DMS153 (cell line): ENCODE results near the gene NEXN.

Source experiments
- DNase-seq: peaks from one replicate; lab custom pipeline; 2025; lab: John Stamatoyannopoulos, UW

The NEXN gene

GRCh38 chr1:77888081-77888780 is at the start of gene NEXN:
TSS of gene NEXN (plus strand) at chr1:77888624. CDS start at chr1:77916107, 27,483 bp downstream.
- DNase-seq, result no peak

- DNase-seq, result no peak
Measured at GRCh38 chr1:77841574-77841973, 46.9 kb upstream of the NEXN start.

- no peak for DNase-seq
Measured at GRCh38 chr1:77845951-77846350, 42.5 kb upstream of the NEXN start.

GRCh38 chr1:77846966-77847365 is 41.5 kb upstream of the NEXN start:
- no peak for DNase-seq

GRCh38 chr1:77847621-77848080 is 40.8 kb upstream of the NEXN start:
- DNase-seq, result no peak

- no peak for DNase-seq
Measured at GRCh38 chr1:77850082-77850481, 38.3 kb upstream of the NEXN start.

GRCh38 chr1:77857552-77857951 is 30.9 kb upstream of the NEXN start:
- DNase-seq, result no peak

GRCh38 chr1:77858725-77859124 is 29.7 kb upstream of the NEXN start:
- no peak for DNase-seq

GRCh38 chr1:77859248-77859647 is 29.2 kb upstream of the NEXN start:
- DNase-seq, result no peak

- DNase-seq, result no peak
Measured at GRCh38 chr1:77866296-77866695, 22.1 kb upstream of the NEXN start.

- no peak for DNase-seq
Measured at GRCh38 chr1:77872645-77873044, 15.8 kb upstream of the NEXN start.

- DNase-seq, result no peak
Measured at GRCh38 chr1:77873461-77873860, 15.0 kb upstream of the NEXN start.

- no peak for DNase-seq
Measured at GRCh38 chr1:77874804-77875445, 13.5 kb upstream of the NEXN start.

- DNase-seq, result no peak
Measured at GRCh38 chr1:77876884-77877283, 11.5 kb upstream of the NEXN start.

GRCh38 chr1:77881061-77881460 is 7.4 kb upstream of the NEXN start:
- DNase-seq, result no peak

- DNase-seq, result no peak
Measured at GRCh38 chr1:77882411-77882810, 6.0 kb upstream of the NEXN start.

GRCh38 chr1:77888781-77889642 is 588 bp downstream of the NEXN start:
- no peak for DNase-seq

- no peak for DNase-seq
Measured at GRCh38 chr1:77889671-77890070, 1.2 kb downstream of the NEXN start.

- no peak for DNase-seq
Measured at GRCh38 chr1:77891200-77891599, 2.8 kb downstream of the NEXN start.

GRCh38 chr1:77899647-77900320 is 11.4 kb downstream of the NEXN start:
- no peak for DNase-seq

- peak; percentile 27 for DNase-seq
Measured at GRCh38 chr1:77900687-77901293, 12.4 kb downstream of the NEXN start.

GRCh38 chr1:77905603-77906002 is 17.2 kb downstream of the NEXN start:
- DNase-seq, result no peak
